GOT3 (cell line): ENCODE measurements around the gene DCUN1D4.
A peak's percentile ranks its signal among the peaks of the same experiment; 100 is the strongest.

ENCODE experiments used
- DNase-seq: peaks from one replicate; lab custom pipeline; 2025; ENCODE audit warnings: mixed read lengths; lab: John Stamatoyannopoulos, UW

The DCUN1D4 gene

GRCh38 chr4:51842554-51843308, at the start of gene DCUN1D4:
Gene DCUN1D4 (plus strand): TSS chr4:51843153. CDS start chr4:51843243, 90 bp downstream.
- peak; percentile 77 for DNase-seq

DNA sequence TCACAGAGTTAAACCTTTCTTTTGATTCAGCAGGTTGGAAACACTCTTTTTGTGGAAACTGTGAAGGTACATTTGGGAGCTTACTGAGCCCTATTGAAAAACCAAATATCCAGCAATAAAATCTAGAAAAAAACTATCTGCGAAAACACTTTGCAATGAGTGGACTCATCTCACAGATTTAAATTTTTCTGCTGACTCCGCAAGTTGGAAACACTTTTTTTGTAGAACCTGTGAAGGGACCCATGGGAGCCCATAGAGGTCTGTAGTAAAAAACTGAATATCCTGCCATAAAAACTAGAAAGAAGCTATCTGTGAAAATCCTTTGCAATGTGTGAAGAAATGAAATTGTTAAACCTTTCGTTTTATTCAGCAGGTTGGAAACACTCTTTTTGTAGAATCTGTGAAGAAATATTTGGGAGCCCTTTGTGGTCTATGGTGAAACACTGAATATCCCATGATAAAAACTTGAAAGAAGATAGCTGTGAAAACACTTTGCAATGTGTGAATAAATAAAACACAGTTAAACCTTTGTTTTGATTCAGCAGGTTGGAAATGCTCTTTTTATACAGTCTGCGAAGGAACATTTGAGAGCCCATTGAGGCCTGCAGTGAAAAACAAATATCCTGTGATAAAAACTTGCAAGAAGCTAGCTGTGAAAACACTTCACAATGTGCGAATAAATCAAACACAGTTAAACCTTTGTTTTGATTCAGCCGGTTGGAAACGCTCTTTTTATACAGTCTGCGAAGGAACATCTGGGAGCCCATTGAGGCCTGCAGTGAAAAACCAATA, 22.3 kb upstream of the DCUN1D4 start:
- DNase-seq = no peak

DNA sequence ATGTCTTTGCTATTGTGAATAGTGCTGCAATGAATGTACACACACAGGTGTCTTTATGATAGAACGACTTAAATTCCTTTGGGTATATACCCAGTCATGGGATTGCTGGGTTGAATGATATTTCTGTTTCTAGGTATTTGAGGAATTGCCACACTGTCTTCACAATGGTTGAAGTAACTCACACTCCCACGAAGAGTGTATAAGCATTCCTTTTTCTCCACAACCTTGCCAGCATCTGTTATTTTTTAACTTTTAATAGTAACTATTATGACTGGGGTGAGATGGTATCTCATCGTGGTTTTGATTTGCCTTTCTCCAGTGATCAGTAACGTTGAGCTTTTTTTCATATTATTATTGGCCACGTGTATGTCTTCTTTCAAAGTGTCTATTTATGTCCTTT, 17.6 kb upstream of the DCUN1D4 start:
- DNase-seq = no peak

GRCh38 chr4:51830156-51830720, 12.7 kb upstream of the DCUN1D4 start:
- no peak for DNase-seq

DNA sequence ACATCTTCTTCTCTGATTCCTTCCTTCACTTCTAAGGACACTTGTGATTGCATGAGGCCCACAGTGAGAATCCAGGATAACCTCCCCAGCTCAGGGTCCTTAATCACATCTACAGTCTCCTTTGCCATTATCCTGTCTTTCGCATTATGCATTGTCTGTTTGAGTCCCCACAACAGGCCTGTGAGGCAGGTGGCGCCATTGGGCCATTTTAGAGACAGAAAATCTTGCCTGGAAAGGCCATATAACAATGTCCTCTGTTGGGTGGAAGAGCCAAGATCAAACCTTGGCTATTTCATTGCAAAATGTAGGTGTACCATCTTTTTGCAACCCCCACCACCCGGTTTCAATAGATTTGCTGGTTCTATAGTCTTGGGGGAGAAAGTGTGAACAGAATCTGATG, 11.8 kb upstream of the DCUN1D4 start:
- DNase-seq = no peak

DNA sequence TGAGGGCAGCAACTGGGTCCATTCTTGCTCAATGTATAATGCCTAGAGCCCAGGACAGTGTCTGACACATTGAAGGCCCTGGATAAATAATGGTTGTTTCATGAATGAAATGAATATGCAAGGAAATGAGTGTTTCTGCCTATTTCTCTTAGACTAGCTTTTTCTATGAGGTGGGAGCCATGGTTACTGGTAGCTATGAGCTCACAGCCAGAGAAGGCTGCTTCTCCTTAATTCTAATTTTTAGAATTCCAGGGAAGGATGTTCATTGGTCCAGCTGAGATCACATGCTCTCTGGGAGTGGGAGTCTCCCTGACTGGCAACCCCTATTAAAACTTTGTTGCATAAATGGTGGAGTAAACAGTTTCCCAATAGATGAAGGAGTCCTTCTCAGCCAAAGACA, 9.7 kb upstream of the DCUN1D4 start:
- no peak for DNase-seq

DNA sequence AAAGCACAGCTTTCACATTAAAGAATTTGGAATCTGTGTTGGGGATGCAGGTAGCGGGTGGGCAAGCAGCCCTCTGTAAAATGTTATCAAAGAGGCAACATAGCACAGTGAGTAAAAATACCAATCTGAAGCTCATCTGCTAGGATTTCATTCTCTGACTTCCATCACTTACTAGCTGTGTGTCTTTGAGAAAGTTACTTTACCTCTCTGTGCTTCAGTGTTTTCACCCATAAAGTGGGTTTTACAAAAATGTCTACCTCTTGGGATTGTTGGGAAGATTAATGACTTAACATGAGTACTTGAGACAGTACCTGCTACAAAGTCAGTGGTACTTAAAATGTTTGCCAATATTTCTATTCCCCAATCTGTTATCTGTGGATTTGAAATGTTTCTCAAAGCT, 7.9 kb upstream of the DCUN1D4 start:
- DNase-seq = no peak

- DNase-seq = no peak
These were observed 7.1 kb upstream of the DCUN1D4 start for GRCh38 chr4:51835855-51836254.

GRCh38 chr4:51836549-51836948, 6.4 kb upstream of the DCUN1D4 start:
- DNase-seq = no peak

GRCh38 chr4:51840781-51841180, 2.2 kb upstream of the DCUN1D4 start:
- DNase-seq = no peak

- no peak for DNase-seq
These were observed 793 bp upstream of the DCUN1D4 start for GRCh38 chr4:51842167-51842553.

GRCh38 chr4:51843309-51844152, 578 bp downstream of the DCUN1D4 start:
- DNase-seq = no peak

DNA sequence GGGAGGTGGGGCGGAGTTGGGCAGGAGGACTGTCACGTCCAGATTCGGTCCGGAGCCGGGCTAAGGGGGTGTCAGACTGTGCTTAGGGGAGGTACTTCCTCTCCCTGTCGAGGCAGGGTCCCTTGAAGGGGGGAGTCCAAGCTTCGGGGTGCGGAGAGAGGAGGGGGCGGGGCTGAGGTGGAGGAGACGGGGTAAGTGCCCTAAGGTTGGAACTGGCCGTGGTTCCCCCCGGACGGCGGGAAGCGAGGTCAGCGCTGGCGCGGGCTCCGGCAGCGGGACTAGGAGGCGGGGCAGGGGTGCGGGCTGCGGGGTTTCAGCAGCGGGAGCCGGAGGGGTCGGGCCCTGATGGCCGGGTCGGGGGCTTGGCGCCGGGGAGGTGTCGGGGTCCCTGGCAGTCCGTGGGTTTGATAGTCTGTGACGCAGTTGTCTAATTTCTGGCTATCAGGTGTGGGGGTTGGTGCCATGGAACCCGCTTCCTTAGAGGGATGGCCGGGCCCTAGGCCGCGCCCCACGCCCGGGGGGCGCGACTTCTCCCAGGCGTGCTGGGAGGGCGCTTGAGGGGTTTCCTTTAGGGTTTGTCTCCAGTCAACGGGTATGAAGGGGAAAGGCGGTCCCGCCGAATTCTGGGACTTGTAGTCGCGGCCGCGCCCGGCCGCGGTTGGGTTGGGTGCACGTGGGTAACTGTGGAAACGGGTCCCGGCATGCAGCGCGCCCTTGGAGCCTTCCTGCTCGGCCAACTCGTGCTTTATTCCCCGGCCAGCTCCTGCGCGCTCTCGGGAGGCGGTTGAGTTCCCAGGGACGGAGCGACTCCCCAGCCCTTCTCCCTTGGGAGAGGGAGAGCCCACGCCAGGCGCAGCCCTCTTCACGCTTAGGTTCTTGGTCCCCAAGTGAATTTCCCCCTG, 1.5 kb downstream of the DCUN1D4 start:
- DNase-seq = peak; percentile 16

GRCh38 chr4:51845055-51845426, 2.1 kb downstream of the DCUN1D4 start:
- no peak for DNase-seq

DNA sequence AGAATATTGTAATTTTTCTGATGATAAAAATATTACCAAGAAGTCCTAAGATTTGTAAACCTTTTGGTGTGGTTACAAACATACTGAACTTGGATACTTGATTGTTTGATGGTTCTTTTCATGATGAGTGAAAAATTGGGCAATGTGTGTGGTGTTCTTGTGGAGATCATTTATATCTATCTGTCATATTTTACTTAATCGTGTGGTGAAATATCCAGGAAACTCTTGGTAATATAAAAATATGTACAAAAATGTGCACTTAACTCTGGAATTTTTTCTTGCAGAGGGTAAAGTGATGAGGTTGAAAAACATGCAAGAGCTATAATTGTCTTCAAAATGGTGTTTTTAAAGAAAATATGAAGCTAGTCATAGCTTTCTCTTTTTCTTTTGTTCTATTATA, 2.8 kb downstream of the DCUN1D4 start:
- no peak for DNase-seq

DNA sequence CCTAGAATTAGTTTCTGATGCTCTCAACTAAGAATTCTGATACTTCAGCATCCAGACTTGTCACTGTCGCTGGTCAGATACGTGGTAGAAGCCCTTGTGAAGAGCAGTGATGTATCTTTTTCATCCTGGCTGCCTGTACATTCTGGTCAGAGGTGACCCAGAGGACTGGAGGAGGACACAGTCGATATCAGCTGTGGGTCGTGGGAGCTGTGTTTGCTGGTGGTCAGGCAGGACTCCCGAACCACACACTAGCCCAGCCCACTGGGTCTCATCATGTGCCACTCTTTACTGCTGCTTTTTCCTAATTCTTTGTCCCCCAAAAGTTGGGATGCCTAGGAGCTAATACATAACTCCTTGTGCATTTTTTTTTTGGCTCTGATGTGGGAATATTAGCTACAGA, 6.5 kb downstream of the DCUN1D4 start:
- no peak for DNase-seq

DNA sequence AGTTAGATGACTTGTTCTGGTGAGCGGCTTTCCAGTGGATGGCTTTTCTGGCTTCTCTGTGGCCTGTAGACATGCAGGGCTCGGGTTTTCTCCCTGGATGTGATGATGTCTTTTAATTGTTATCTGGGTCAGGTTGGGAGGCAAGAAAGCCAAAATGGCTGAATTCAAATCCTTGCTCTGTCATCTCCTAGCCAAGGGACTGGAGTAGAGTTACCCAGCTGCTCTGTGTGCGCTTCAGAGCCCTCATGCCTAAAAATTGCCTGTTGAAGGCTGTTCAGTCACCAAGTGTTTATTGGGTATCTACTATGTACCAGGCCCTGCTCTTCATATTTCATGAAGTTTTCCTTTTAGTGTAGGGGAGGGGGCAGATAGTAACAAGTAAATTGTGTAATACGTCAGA, 7.3 kb downstream of the DCUN1D4 start:
- no peak for DNase-seq

DNA sequence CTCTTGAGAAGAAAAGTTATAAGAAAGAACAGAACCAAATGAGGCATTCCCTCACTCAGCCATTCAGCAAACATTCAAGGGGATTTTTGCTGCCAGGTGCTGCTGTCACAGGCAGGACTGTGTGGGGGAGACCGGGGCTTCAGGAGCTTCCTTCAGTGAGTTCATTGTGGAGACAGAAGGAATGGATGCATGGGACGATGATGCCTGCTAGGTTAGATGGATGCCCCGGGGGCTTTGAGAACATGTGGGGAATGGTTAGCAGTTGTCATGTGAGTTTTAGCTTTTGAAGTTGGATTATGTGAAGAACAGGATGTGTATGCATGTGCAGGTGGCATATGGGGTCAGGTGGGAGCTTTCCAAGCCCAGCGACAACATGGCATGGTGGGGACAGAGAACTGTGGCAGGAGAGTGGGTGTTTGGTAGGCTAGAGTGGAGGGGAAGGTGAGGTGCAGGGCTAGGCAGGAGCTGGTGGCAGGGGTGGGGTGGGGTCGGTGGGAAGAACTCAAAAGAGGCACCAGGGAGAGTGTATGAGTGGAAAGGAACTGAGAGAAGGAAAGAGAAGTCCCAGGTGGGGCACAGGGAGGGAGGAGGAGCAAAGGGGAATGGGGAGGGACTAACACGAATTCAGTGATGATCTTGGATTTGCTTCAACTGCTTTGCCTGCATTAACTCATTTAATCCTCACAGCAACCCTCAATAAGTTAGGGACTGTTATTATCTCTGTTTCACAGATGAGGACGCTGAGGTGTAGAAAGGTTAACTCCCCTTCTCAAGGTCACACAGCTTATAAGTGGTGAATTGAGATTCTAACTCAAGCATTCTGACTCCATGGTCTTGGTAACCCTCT, 8.4 kb downstream of the DCUN1D4 start:
- DNase-seq = no peak

- no peak for DNase-seq
These were observed 9.0 kb downstream of the DCUN1D4 start for GRCh38 chr4:51851937-51852290.

DNA sequence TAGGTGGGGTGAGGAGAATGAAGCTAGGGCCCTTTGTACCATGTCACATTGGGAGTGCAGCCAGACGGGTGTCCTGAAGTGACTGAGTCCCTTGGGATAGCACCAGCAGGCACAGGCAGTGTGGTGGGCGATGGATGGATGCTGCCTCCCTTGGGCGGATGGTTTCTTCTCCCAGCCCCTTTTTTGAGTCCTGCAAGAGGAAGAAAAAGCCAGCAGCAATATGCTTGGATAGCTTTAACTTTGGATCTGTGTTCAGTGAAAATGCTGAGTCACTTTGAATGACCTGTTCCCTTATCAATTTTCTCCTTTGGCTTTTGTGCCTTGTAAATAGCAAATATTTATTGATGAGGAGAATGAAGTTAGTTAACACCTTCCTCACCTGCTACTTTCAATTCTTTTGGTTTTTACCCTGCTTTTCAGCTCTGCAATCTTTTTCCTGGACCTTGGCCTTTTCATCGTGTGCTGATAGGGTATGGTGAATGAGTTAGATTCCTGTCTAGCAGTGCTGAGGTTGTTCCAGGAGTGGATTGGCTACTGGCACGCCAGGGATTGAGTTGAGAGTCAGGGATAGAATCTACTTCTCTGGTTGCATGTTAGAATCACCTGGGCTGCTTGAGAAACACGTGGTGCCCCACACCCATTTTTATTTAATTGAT, 10.2 kb downstream of the DCUN1D4 start:
- no peak for DNase-seq
